Fibroblast of mammary gland (primary cell): ENCODE results near the gene CACNA1B.
"Not testable (repeated sequence)": the region's sequence is repeated elsewhere in the genome, so short reads cannot be mapped to it uniquely, and the experiment has no call there.

Source experiments
- DNase-seq: peaks from one replicate; pipeline ENCODE4 v3.0.0-alpha.2; 2010; ENCODE audit warnings: low read depth
- H3K4me3 ChIP-seq: 2 replicates; pipeline ENCODE4 v1.5.1; 2011; ENCODE audit warnings: low read depth, mild to moderate bottlenecking, low read length, moderate library complexity; ENCODE audit not compliant: control insufficient read depth
- TF ChIP-seq, protein P1 (sequence below): conservative IDR thresholded peaks from 2 replicates; pipeline ENCODE4 v1.5.1; 2011; ENCODE audit warnings: low read depth, low read length, inconsistent platforms; ENCODE audit not compliant: control insufficient read depth, insufficient read depth

The CACNA1B gene

GRCh38 chr9:138103849-138104206 is 226.2 kb downstream of the CACNA1B start:
- no peak overlapping the region for H3K4me3 ChIP-seq
- no peak for DNase-seq
- TF ChIP-seq, protein P1, sequence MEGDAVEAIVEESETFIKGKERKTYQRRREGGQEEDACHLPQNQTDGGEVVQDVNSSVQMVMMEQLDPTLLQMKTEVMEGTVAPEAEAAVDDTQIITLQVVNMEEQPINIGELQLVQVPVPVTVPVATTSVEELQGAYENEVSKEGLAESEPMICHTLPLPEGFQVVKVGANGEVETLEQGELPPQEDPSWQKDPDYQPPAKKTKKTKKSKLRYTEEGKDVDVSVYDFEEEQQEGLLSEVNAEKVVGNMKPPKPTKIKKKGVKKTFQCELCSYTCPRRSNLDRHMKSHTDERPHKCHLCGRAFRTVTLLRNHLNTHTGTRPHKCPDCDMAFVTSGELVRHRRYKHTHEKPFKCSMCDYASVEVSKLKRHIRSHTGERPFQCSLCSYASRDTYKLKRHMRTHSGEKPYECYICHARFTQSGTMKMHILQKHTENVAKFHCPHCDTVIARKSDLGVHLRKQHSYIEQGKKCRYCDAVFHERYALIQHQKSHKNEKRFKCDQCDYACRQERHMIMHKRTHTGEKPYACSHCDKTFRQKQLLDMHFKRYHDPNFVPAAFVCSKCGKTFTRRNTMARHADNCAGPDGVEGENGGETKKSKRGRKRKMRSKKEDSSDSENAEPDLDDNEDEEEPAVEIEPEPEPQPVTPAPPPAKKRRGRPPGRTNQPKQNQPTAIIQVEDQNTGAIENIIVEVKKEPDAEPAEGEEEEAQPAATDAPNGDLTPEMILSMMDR = no peak

GRCh38 chr9:138104251-138105122 is 226.9 kb downstream of the CACNA1B start:
- TF ChIP-seq, protein P1 = no peak
- H3K4me3 ChIP-seq = no peak overlapping the region
- no peak for DNase-seq

DNA sequence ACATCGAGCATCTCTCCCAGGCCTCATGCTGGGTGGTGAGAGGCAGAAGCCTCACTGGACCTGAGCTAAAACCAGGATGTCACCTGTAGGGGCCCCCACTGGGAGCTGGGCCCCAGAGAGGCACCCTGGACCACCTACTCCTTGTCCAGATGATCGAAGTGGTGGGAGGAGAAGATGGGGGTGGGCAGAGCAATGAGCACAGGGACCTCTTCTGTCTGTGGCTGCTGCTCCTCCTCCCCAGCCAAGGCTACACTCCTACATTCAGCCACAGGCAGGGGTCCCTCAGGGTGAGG is 227.5 kb downstream of the CACNA1B start:
- H3K4me3 ChIP-seq = no peak overlapping the region
- TF ChIP-seq, protein P1 = no peak
- DNase-seq = no peak

GRCh38 chr9:138105561-138106505 is 228.3 kb downstream of the CACNA1B start:
- no peak for DNase-seq
- no peak overlapping the region for H3K4me3 ChIP-seq
- TF ChIP-seq, protein P1 = no peak

DNA sequence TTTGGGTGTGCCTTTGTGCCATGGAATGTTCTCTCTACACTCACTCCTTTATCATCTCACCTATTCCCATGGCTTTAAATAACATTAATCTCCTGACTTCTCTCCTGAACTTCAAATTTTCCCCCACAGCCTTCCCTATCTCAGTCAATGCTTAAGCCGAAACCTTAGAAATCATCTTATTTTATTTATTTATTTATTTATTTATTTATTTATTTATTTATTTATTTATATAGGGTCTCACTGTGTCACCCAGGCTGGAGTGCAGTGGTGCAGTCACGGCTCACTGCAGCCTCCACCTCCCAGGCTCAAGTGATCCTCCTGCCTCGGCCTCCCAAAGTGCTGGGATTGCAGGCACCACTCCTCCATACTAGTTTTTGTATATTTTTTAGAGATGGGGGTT is 229.5 kb downstream of the CACNA1B start:
- not testable (repeated sequence) for H3K4me3 ChIP-seq, DNase-seq

DNA sequence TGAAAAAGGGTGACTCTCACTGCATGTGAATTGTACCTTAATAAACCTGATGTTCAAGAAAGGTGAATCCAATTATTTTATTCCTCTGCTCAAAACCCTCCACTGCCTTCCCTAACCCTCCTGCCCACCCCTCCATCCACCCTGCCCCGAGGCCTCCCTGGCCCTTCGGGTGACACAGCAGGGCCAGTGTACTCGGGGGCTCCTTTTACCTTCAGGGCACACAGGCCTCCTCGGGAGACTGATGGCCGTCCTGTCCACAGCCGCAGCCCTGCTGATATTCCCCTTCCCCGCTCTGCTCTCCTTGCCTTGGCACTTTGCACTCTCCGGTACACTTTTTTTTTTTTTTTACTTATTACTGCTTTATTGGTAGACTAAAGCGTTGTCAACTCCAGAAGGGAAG is 234.0 kb downstream of the CACNA1B start:
- TF ChIP-seq, protein P1 = no peak
- no peak overlapping the region for H3K4me3 ChIP-seq
- DNase-seq = no peak
